Stimulated activated CD4-positive, alpha-beta T cell treated with anti-CD3 and anti-CD28 coated beads, Interleukin-15, amount 100 ng/mL, for 24 hours (primary cell): ENCODE results near the gene GRK5.

Source experiments
- DNase-seq: peaks from one replicate; pipeline ENCODE4 v3.0.0-alpha.2; 2020

GRK5 gene

DNA sequence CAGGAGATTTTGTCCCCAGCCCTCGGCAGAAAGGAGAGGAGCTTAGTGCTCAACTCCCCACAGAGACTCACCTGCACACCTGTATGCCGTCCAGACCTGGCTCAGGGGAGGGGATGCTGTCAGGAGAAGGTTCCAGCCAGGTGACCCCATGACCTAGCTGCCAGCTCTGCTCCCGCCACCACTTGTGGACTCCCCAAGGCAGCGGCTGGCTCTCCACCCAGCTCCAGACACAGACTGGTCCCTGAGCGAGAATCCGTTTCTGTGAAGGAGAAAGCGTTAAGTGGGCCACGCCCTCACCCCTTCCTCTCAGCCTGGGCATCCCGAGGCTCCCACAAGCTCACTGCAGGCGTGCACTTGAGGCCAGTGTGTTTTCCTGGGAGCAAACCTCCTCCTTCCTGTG, 258.7 kb downstream of the GRK5 start:
- DNase-seq, result no peak

DNA sequence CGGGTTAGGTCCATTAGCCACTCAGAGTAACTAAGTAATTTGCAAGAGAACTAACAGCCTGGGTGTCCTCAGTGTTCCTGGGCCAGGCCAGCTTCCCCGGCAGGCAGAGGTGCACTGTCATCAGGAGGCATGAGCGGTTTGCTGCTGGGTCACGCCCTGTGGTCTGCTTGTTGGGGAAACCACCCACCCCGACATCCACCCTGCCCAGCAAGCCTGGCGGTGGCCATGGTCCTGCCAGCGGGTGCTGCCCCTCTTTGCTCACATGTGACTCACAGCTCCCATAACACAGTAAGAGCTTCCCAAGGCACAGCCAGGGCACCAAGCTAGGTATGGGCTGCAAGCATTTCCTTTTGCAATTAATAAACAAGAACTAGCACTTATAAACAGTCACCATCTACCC, 259.3 kb downstream of the GRK5 start:
- peak; percentile 38 for DNase-seq

GRCh38 chr10:119468542-119469324, 261.4 kb downstream of the GRK5 start:
- no peak for DNase-seq

DNA sequence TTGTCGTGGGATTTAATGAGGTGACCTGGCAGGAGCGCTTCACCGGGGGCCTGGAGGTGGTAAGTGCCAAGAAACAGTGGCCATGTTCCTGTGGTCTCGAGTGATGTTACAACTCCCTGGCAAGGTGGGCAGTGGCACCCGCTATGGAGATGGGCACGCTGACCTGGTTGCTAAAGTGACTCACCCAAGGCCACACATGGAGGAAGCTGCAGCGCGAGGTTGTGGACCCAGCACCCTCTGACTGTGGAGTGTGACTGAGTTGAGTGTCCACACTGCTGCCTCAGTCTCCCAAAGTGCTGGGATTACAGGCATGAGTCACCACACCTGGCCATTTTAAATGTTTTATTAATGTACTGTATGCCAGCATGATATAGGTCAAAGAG, 261.9 kb downstream of the GRK5 start:
- DNase-seq, result no peak

DNA sequence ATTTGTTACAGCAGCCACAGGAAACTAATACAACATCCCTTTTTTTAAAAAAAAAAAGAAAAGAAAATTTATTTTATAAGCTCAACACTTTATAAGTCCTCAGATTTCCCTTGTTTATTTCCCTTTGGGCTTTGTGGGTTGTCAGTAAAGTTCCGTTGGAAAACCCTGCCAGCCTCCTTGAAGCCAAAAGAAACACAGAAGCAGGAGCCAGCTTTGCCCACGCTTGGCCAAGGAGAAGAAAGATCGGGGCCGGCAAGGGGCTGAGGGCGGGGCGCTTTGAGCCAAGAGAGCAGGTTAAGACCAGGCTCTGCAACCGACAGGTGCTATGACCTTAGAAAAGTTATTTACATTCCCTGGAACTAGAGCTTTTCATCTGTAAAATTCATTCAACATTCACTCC, 262.5 kb downstream of the GRK5 start:
- DNase-seq, result no peak

DNA sequence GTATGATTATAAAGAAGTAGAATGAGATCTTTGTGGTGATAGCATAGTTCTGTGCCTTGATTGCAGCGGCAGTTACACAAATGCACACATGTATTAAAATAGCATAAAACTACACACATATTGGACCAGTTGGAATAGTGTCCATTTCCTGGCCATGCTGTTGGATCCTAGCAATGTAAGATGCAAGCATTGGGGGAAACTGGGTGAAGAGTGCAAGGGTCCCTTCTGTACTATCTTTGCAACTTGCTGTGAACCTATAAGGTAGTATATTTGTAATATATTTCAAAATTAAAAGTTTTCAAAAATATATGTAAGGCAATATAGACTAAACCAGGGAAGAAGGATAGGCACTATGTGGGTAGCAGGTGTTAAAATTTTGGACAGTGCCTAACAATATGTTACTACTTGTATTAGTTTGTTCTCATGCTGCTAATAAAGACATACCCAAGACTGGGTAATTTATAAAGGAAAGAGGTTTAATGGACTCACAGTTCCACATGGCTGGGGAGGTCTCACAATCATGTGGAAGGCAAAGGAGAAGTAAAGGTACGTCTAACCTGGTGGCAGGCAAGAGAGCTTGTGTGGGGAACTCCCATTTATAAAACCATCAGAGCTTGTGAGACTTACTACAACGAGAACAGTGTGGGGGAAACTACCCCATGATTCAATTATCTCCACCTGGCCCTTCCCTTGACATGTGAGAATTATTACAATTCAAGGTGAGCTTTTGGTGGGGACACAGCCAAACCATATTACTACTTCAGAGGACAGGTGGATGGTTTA, 263.7 kb downstream of the GRK5 start:
- no peak for DNase-seq

DNA sequence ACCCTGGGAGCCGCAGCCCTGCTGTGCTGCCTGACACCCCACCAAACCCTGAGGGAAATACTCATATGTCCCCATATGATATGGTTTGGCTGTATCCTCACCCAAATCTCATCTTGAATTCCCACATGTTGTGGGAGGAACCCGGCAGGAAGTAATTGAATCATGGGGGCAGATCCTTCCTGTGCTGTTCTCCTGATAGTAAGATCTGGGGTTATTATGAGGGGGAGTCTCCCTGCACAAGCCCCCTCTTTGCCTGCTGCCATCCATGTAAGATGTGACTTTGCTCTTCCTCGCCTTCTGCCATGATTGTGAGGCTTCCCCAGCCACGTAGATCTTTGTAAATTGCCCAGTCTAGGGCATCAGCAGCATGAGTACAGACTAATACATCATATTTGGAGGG, 266.4 kb downstream of the GRK5 start:
- no peak for DNase-seq

DNA sequence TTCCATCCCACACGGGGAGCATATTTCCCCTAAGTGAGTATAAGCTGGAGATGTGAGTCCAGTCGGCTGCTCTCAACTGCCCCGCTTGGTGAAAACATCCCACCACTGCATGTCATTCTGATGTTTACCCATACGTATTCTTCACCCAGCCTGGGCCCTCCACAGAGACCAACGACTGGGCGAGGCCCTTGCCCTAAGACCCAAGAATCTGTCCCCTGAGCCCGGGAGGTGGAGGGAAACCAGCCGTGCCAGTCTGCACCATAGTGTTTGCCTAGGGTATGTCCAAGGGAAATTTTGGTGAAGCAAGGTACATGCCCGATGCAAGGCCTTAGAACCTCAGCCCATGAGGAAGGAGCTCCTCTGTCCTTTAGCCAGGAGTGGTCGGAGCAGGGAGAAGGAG, 267.2 kb downstream of the GRK5 start:
- no peak for DNase-seq

DNA sequence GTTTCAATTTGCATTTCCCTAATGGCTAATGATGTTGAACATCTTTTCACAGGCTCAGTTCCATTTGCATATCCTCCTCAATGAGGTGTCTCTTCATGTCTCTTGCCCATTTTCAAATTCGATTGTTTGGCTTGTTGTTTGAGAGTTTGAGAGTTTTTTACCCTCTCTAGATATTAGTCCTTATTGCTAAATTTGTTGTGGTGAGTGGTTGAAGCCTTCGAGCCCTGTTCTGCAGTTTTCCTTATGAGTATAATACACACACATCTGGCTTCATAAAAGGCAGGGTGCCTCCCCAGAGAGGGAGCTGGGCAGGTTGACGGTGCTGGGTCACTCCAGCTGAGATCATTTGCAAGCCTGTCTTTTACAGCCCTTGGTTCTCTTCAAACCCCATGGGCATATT, 270.1 kb downstream of the GRK5 start:
- no peak for DNase-seq

DNA sequence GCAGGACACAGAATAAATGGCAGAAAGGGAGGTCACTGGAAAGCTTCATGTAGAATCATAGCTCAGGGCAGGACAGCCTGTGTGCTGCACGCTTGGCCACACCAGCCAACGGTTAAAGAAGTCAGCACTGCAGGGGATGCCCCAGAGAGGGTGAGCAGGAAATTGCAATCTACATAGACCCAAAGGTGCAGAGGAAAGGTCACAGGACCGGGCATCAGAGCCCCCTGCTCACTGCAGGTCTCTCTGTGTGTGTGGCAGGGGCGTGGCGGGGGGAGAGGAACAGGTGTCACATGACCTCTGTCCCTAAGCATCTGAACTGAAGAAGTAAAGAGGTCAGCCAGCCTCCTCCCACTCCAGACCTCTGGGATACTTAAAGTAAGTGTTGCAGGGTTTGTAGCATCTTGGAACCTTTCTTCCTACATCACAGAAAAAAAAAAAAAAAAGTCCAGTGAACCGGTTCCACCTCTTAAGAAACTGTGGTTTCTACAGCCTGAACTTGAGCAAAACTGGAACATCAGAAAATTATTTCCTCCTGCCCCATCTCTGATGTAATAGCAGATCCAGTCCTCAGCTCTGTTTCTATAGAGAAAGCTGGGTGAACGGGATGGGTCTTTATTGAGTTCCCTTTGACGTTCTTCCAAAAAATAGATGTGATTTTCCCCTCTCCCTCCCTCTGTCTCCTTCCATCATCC, 270.9 kb downstream of the GRK5 start:
- DNase-seq, result peak; percentile 33

DNA sequence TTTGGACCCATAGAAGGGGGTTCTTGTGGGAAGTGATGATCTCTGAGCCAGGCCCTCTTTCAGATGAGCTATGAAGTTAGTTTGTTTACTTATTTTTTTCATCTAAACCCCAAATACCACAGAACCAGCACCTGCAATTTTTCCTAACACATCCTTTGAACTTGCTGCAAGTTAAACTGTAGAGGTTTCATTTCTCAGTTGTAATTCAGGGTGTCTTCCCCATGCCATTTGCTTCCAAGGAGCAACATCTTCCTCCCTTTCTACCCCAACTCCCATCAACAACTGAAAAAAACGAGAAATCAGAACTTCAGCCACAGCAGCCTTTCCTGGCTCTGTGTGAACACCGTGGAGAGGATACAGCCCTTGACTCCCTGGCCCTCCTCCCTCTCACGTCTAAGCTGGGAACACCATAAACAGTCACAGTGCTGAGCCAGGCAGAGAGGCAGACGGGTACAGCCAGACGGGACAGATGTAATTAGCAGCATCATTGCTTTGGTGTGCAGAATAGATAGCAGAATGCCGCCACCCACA, 271.5 kb downstream of the GRK5 start:
- DNase-seq, result no peak

- DNase-seq, result no peak
These were observed 272.2 kb downstream of the GRK5 start for GRCh38 chr10:119479532-119479931.

DNA sequence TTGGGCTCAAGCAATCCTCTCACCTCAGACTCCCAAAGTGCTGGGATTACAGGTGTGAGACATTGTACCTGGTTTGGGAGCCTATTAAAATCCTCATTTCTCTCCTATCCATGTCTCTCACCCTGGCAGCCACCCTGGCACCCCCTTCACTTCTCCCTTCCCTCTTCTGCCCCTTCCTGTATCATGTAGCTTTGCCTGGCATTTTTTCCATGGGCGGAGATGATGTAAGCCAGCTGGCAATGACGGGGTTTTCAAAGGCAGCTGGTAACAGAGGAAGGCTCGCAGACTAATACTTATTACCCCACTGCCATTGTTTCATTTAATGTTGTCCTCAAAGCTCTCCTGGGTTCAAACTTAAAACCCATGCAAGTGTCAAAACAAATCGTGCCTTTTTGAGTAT, 273.3 kb downstream of the GRK5 start:
- DNase-seq, result no peak

- DNase-seq, result no peak
These were observed 274.5 kb downstream of the GRK5 start for GRCh38 chr10:119481781-119482426.

DNA sequence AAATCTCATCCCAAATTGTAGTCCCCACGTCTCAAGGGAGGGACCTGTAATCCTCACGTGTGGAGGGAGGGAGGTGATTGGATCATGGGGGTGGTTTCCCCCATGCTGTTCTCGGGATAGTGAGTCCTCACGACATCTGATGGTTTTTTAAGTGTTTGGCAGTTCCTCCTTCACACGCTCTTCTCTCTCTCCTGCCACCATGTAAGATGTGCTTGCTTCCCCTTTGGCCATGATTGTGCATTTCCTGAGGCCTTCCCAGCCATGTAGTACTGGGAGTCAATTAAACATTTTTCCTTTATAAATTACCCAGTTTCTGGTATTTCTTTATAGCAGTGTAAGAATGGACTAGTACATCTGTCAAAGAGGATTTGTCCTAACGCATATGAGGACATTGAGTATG, 275.6 kb downstream of the GRK5 start:
- DNase-seq, result no peak

DNA sequence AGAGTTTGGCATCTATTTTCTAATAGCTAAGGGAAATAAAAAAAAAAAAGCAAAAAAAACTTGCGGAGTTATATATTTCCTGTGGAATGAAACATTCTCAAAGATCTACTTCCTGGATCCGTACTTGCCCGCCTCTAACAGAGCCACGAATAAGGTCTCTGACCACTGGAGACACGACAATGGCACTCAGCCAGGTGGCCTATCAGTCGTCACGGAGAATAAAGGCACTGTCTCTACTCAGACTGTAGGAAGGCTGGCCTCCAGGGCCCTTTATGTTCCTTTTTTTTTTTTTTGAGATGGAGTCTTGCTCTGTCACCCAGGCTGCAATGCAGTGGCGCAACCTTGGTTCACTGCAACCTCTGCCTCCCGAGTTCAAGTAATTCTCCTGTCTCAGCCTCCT, 276.5 kb downstream of the GRK5 start:
- no peak for DNase-seq

DNA sequence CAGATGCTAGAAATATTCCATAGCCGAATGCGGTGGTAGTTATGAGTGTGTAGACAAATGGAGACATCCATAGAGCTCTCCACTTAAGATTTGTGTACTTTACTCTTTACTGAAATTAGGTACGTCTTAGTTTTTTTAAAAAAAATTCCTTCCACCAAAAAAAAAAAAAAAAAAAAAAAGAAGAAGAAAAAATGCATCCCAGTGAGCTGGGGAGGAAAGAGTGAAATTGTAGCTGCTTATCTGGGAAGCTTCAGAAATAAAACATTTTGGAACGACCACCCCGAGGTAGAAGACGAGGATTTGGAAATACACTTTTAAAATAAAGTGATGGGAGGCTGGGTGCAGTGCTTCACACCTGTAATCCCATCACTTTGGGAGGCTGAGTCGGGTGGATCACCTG, 281.3 kb downstream of the GRK5 start:
- no peak for DNase-seq

DNA sequence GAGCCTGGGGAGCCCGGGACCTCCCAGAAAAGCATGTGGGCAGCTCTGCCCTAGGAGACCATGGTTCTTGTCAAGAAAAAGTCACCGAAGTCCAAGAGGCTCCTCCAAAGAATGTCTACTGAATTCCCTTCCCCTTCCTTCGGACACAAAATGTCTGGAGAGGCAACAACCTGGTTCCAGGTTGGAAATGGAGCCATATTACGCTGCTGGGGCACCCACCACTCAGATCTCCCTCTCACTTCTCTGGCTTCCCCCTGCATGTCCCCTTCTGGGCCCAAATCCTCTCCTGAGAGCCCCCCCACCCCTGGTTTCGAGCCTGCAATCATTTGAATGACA, 282.6 kb downstream of the GRK5 start:
- no peak for DNase-seq

GRCh38 chr10:119491966-119492757, 284.8 kb downstream of the GRK5 start:
- no peak for DNase-seq

- DNase-seq, result peak; percentile 33
These were observed 285.8 kb downstream of the GRK5 start for GRCh38 chr10:119493155-119493554.

GRCh38 chr10:119494236-119495020, 287.1 kb downstream of the GRK5 start:
- DNase-seq, result no peak
